Type B pancreatic cell (in vitro differentiated cells): ENCODE results near the gene PIAS2. TPM values are rescaled to one million over a fixed set of nuclear protein-coding genes. Genes with fewer than 3 reads are reported as not detected.
"Not testable (repeated sequence)": the region's sequence is repeated elsewhere in the genome, so short reads cannot be mapped to it uniquely, and the experiment has no call there.

Experiments
- DNase-seq: peaks from one replicate; pipeline ENCODE4 v3.0.0; 2021; ENCODE audit warnings: mixed read lengths; ENCODE audit not compliant: unreplicated experiment; ENCODE audit errors: extremely low spot score
- H3K27ac Mint-ChIP-seq: 2 replicates; pipeline ENCODE4 v1.8.0; 2021; ENCODE audit warnings: mild to moderate bottlenecking, mixed read lengths
- H3K27me3 Mint-ChIP-seq: 2 replicates; pipeline ENCODE4 v1.8.0; 2021; ENCODE audit warnings: mixed read lengths
- H3K36me3 Mint-ChIP-seq: 2 replicates; pipeline ENCODE4 v1.8.0; 2021; ENCODE audit warnings: mixed read lengths
- H3K4me1 Mint-ChIP-seq: one replicate; pipeline ENCODE4 v1.8.0; 2021; ENCODE audit warnings: mixed read lengths; ENCODE audit not compliant: unreplicated experiment
- H3K4me3 Mint-ChIP-seq: 2 replicates; pipeline ENCODE4 v1.8.0; 2021; ENCODE audit warnings: mild to moderate bottlenecking, mixed read lengths
- H3K9me3 Mint-ChIP-seq: 2 replicates; pipeline ENCODE4 v1.8.0; 2021; ENCODE audit warnings: mixed read lengths
- long read RNA-seq: library from polyadenylated mRNA; unstranded; transcript quantifications from one replicate; pipeline ENCODE4 v2.0.0, GENCODE V29; 2020
- total RNA-seq: library from RNA; stranded (reverse); gene quantifications from 2 replicates; pipeline ENCODE4 v1.2.1, GENCODE V29; 2021; ENCODE audit warnings: low replicate concordance
- TF ChIP-seq, protein P1 (sequence below): fragments of 200-600 bp; sonication (generic); conservative IDR thresholded peaks from 2 replicates; pipeline ENCODE4 v1.5.0; 2021; ENCODE audit warnings: antibody characterized with exemption, mild to moderate bottlenecking

The PIAS2 gene
- 23.9 and 37.6 TPM in 2 replicates for total RNA-seq
- long read RNA-seq, full-length matches to known transcripts = 1 of 9 reads
- long read RNA-seq, partial matches to known transcripts = 5 of 9 reads
- long read RNA-seq, other reads (novel, unspliced or antisense) = 3 of 9 reads

- Mint-ChIP-seq H3K36me3 (peaks cover 4% of the 10 kb centered on the region), H3K27me3 (peaks cover 3% of the 10 kb centered on the region), H3K27ac (peak within 1 kb of the TSS; percentile 91), H3K4me1 (peaks cover 30% of the 10 kb centered on the region), H3K4me3 (peak within 1 kb of the TSS; percentile 96), H3K9me3 (no peaks in the 10 kb centered on the region)
- TF ChIP-seq, protein P1, sequence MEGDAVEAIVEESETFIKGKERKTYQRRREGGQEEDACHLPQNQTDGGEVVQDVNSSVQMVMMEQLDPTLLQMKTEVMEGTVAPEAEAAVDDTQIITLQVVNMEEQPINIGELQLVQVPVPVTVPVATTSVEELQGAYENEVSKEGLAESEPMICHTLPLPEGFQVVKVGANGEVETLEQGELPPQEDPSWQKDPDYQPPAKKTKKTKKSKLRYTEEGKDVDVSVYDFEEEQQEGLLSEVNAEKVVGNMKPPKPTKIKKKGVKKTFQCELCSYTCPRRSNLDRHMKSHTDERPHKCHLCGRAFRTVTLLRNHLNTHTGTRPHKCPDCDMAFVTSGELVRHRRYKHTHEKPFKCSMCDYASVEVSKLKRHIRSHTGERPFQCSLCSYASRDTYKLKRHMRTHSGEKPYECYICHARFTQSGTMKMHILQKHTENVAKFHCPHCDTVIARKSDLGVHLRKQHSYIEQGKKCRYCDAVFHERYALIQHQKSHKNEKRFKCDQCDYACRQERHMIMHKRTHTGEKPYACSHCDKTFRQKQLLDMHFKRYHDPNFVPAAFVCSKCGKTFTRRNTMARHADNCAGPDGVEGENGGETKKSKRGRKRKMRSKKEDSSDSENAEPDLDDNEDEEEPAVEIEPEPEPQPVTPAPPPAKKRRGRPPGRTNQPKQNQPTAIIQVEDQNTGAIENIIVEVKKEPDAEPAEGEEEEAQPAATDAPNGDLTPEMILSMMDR = peak; percentile 11
- DNase-seq = peak; percentile 85
Observed at GRCh38 chr18:46917108-46917802, at the start of gene PIAS2, which contains the start of gene KATNAL2. Gene PIAS2 (minus strand): TSS chr18:46917507. CDS start chr18:46917345, 162 bp downstream. Gene KATNAL2 (plus strand): TSS chr18:46917602. CDS start chr18:46946873, 29,271 bp downstream.

GRCh38 chr18:46966266-46966665 is 49.0 kb upstream of the PIAS2 start:
- not testable (repeated sequence) for H3K27me3 Mint-ChIP-seq, H3K27ac Mint-ChIP-seq, H3K4me1 Mint-ChIP-seq, H3K4me3 Mint-ChIP-seq, DNase-seq, H3K9me3 Mint-ChIP-seq, H3K36me3 Mint-ChIP-seq

DNA sequence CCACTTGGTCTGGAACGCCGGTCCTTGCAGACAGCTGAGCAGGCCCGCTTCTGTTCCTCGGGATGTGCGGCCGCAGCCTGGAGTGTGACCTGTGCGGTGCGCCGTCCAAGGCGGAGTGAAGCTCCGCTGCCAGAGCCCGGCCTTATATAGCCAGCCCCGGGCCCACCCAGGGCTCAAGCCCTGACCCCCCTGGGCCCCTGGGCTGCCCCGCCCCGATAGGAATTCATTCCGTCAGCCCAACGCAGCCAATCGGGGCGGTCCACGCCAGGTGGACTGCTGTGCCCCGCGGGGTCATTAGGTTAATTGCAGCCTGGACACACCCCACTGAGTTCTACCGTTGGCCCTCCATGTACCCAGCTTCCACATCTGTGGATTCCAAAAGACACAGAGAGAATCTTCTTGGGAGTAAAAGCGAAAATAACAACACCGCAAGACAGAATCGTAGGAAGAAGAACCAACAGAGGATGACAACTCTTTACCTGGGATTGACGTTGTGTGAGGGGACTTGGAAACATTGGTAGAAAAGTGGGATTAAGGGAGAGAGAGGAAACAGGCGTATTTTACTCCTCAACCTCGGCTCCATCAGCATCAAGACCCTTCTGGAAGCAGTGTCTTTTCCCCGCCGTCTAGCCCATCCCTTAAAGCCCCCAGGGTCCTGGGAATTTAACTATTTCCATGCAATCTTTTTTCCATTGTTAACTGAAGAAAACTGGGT is 47.4 kb upstream of the PIAS2 start:
- H3K4me3 Mint-ChIP-seq = not testable (repeated sequence)

GRCh38 chr18:46963656-46964578 is 46.6 kb upstream of the PIAS2 start:
- not testable (repeated sequence) for H3K9me3 Mint-ChIP-seq, H3K27ac Mint-ChIP-seq, H3K4me1 Mint-ChIP-seq, DNase-seq, H3K4me3 Mint-ChIP-seq, H3K27me3 Mint-ChIP-seq, H3K36me3 Mint-ChIP-seq

More for the DNA sequence above, 47.4 kb upstream of the PIAS2 start:
- not testable (repeated sequence) for H3K27ac Mint-ChIP-seq, DNase-seq, H3K9me3 Mint-ChIP-seq, H3K4me1 Mint-ChIP-seq, H3K36me3 Mint-ChIP-seq, H3K27me3 Mint-ChIP-seq

DNA sequence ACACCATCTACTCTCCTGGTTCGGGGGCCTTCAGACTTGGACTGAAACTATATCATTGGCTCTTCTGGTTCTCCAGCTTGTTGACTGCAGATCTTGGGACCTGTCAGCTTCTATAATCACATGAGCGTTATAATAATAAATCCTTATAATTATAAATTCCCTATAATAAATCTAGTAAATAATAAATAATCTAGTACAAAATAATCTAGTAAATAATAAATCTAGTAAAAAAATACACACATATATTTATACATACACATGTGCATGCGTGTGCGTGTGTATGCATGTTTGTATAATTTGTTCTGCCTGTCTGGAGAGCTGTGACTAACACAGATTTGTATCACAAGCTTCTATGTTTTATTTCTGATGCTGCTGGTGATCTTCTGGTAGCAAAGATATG is 40.9 kb upstream of the PIAS2 start:
- H3K27ac Mint-ChIP-seq = no peak overlapping the region
- peaks cover 9% of the 10 kb centered on the region for H3K36me3 Mint-ChIP-seq
- H3K4me1 Mint-ChIP-seq = no peaks in the 10 kb centered on the region
- TF ChIP-seq, protein P1 = no peak
- peaks cover 8% of the 10 kb centered on the region for H3K9me3 Mint-ChIP-seq
- DNase-seq = no peak
- no peaks in the 10 kb centered on the region for H3K27me3 Mint-ChIP-seq
- no peak overlapping the region for H3K4me3 Mint-ChIP-seq

DNA sequence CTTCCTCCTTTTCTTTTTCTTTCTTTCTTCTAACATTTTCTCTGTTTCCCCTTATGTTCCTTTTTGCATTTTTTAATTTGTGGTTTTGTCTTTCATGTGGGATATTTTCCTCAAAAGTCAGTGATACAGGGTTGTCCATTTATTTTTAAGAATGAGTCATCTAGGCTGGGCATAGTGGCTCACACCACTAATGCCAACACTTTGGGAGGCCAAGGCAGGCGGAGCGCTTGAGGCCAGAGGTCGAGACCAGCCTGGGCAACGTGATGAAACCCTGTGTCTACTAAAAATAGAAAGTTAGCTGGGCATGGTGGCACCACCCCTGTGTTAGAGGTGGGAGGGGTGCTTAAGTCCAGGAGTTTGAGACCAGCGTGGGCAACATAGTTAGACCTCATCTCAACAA is 35.9 kb upstream of the PIAS2 start:
- Mint-ChIP-seq H3K27me3 (no peaks in the 10 kb centered on the region), H3K4me1 (no peaks in the 10 kb centered on the region), H3K27ac (no peak overlapping the region), H3K36me3 (no peaks in the 10 kb centered on the region), H3K9me3 (no peaks in the 10 kb centered on the region), H3K4me3 (no peak overlapping the region)
- DNase-seq = no peak
- TF ChIP-seq, protein P1 = no peak
